HL-60 (cell line): ENCODE data around the gene JPH4.

Source experiments
- GABPA ChIP-seq: IDR thresholded peaks from 2 replicates; pipeline ENCODE4 v1.6.1; 2012; ENCODE audit warnings: low read depth
- POLR2AphosphoS5 ChIP-seq: IDR thresholded peaks from 2 replicates; pipeline ENCODE4 v1.6.1; 2012; ENCODE audit warnings: low read depth
- SPI1 ChIP-seq: IDR thresholded peaks from 2 replicates; pipeline ENCODE4 v1.6.1; 2012; ENCODE audit warnings: low read depth, mild to moderate bottlenecking, borderline replicate concordance
- TF ChIP-seq, protein P1 (sequence below): IDR thresholded peaks from one replicate; pipeline ENCODE4 v1.5.1; 2011; ENCODE audit warnings: low read length, control low read depth, inconsistent platforms; ENCODE audit not compliant: insufficient read depth
- TF ChIP-seq, protein P2 (sequence below): IDR thresholded peaks from 2 replicates; pipeline ENCODE4 v1.6.1; 2012; ENCODE audit warnings: low read depth; ENCODE audit not compliant: insufficient replicate concordance

DNA sequence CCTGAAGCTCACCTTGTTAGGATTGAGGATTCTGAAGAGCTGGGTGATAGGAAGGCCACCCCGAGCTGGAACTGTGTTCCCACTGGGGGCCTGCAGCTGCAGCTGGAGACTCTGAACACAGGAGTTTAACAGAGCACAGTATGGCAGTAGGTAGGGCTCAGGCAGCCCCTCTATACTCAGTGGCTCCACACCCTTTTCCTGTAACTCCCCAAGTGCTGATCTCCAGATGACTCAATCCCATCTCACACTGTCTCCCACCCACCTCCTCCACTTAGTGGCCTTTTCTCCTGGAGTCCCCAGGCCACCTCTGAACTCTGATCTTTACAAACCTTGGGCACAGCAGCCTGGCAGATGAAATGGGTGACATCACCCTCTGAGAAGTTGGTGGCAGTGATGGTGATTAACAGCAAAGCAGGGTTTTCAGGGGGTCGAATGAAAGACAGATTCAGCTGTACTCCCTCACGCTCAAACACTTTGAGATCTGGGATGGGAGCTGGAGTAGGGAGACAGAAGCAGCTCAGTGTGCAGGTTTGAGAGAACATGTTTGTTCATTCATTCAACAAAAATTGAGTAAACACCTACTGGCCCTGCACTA is 18.6 kb downstream of the JPH4 start:
- TF ChIP-seq, protein P1, sequence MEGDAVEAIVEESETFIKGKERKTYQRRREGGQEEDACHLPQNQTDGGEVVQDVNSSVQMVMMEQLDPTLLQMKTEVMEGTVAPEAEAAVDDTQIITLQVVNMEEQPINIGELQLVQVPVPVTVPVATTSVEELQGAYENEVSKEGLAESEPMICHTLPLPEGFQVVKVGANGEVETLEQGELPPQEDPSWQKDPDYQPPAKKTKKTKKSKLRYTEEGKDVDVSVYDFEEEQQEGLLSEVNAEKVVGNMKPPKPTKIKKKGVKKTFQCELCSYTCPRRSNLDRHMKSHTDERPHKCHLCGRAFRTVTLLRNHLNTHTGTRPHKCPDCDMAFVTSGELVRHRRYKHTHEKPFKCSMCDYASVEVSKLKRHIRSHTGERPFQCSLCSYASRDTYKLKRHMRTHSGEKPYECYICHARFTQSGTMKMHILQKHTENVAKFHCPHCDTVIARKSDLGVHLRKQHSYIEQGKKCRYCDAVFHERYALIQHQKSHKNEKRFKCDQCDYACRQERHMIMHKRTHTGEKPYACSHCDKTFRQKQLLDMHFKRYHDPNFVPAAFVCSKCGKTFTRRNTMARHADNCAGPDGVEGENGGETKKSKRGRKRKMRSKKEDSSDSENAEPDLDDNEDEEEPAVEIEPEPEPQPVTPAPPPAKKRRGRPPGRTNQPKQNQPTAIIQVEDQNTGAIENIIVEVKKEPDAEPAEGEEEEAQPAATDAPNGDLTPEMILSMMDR: no peak
- TF ChIP-seq GABPA: no peak
- TF ChIP-seq, protein P2, sequence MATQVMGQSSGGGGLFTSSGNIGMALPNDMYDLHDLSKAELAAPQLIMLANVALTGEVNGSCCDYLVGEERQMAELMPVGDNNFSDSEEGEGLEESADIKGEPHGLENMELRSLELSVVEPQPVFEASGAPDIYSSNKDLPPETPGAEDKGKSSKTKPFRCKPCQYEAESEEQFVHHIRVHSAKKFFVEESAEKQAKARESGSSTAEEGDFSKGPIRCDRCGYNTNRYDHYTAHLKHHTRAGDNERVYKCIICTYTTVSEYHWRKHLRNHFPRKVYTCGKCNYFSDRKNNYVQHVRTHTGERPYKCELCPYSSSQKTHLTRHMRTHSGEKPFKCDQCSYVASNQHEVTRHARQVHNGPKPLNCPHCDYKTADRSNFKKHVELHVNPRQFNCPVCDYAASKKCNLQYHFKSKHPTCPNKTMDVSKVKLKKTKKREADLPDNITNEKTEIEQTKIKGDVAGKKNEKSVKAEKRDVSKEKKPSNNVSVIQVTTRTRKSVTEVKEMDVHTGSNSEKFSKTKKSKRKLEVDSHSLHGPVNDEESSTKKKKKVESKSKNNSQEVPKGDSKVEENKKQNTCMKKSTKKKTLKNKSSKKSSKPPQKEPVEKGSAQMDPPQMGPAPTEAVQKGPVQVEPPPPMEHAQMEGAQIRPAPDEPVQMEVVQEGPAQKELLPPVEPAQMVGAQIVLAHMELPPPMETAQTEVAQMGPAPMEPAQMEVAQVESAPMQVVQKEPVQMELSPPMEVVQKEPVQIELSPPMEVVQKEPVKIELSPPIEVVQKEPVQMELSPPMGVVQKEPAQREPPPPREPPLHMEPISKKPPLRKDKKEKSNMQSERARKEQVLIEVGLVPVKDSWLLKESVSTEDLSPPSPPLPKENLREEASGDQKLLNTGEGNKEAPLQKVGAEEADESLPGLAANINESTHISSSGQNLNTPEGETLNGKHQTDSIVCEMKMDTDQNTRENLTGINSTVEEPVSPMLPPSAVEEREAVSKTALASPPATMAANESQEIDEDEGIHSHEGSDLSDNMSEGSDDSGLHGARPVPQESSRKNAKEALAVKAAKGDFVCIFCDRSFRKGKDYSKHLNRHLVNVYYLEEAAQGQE: no peak
- TF ChIP-seq POLR2AphosphoS5: no peak
- no peak for TF ChIP-seq SPI1
